Frontal cortex (tissue), 4 donors: ENCODE results near the gene SYNPO2. TPM values are rescaled to one million over a fixed set of nuclear protein-coding genes. Genes with fewer than 3 reads are reported as not detected.
"Not testable (repeated sequence)": the region's sequence is repeated elsewhere in the genome, so short reads cannot be mapped to it uniquely, and the experiment has no call there.

Experiments
- DNase-seq, 2 donors: peaks; one replicate each; pipeline ENCODE4 v3.0.0; 2012; ENCODE audit warnings: low spot score in 2 of 2
- FAIRE-seq: peaks from 2 replicates; lab custom pipeline; 2012; peaks lifted over from hg19 to GRCh38; lab: Jason Lieb, UNC
- total RNA-seq: library from RNA; depleted of rRNA; stranded (reverse); fragments of >200 nt; gene quantifications from one replicate; pipeline ENCODE4 v1.2.3, GENCODE V29; 2014
- donor health status: control.
- donor health status: control.
- donor health status: control.

The SYNPO2 gene
- total RNA-seq, 1 donor from 2014 or later = 1.6 TPM

DNA sequence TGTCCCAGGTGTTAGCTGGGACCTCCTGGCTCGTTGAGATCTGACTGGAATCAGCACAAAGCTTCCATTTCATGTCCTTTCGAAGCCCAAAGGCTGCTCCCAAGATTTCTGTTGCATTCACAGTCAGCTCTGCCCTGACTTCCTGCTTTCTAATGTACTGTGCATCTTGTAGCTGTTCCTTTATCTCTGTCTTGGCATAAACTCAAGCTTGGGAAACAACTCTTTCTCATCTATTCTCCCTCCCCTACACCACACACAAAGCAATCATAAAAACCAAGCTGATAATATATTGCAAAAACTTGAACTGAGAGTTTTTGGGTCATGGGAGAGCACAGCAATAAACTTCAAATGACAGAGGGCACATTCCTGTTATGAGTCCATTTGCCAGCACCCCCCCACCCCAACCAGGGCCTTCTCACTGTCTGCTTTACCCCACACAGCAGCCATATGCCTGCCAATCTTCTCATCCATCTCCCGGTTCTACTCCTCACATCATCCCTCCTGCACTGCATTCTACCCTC is 76.3 kb downstream of the SYNPO2 start:
- no peak for FAIRE-seq
- no peak for DNase-seq

GRCh38 chr4:118967393-118967792 is 78.7 kb downstream of the SYNPO2 start:
- FAIRE-seq (no peak), DNase-seq (no peak)

GRCh38 chr4:118968005-118968404 is 79.4 kb downstream of the SYNPO2 start:
- FAIRE-seq = no peak
- no peak for DNase-seq

- FAIRE-seq (no peak), DNase-seq (no peak)
Observed at GRCh38 chr4:118968813-118969212, 80.2 kb downstream of the SYNPO2 start.

- no peak for DNase-seq
- no peak for FAIRE-seq
Observed at GRCh38 chr4:118969359-118969758, 80.7 kb downstream of the SYNPO2 start.

DNA sequence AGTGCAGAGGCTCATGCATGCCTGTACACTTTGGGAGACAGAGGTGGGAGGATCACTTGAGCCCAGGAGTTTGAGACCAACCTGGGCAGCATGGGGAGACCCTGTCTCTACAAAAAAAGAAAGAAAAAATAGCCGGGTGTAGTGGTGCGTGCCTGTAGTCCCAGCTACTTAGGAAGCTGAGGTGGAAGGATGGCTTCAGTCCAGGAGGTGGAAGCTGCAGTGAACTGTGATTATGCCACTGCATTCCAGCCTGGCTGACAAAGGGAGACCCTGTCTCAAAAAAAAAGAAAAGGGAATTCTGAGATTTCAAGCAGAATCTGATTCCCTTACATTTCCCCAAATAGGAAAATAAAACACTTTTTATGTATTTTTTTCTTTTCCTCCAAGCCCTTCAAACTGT is 83.5 kb downstream of the SYNPO2 start:
- FAIRE-seq (no peak), DNase-seq (no peak)

GRCh38 chr4:118973295-118973694 is 84.6 kb downstream of the SYNPO2 start:
- DNase-seq (no peak), FAIRE-seq (no peak)

GRCh38 chr4:118974758-118975157 is 86.1 kb downstream of the SYNPO2 start:
- DNase-seq (no peak), FAIRE-seq (no peak)

DNA sequence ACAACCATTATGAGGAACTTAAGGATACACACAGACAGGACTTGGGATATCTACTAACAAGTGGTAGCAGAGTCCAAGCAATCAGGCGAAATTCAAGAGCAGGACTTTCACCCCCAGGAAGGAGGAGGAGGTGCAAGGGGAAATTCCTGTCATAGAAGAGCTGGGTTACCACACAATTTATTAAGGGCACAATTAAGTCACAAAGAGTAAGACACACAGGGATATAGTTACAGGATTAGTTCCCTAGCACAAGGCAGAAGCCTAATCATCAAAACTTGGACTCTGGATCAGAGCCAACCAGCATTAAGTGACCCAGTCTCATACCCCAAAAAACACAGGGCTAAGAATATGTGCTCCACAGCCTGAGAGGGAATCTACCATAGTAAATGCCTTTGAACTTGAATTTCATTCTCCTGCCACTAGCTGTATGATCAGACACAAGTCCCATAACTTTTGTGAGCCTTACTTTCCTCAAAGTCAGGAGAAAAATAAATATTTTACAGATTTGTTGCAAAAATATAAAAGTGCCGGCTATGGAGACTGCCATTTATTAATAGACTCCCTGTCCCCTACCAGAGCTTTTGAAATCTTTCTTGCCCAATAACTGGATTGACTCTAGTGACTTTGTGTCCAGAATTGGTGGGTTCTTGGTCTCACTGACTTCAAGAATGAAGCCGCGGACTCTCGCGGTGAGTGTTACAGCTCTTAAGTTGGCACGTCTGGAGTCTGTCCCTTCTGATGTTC is 87.0 kb downstream of the SYNPO2 start:
- FAIRE-seq (no peak), DNase-seq (no peak)

- not testable (repeated sequence) for FAIRE-seq, DNase-seq
Observed at GRCh38 chr4:118976193-118976560, 87.5 kb downstream of the SYNPO2 start.

DNA sequence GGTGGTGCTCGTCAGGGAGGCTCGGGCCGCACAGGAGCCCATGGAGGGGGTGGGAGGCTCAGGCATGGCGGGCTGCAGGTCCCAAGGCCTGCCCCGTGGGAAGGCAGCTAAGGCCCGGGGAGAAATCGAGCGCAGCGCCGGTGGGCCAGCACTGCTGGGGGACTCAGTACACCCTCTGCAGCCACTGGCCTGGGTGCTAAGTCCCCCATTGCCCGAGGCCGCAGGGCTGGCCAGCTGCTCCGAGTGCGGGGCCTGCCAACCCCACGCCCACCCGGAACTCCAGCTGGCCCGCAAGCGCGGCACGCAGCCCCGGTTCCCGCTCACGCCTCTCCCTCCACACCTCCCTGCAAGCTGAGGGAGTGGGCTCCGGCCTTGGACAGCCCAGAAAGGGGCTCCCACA is 88.4 kb downstream of the SYNPO2 start:
- FAIRE-seq, DNase-seq: not testable (repeated sequence)

- FAIRE-seq (no peak), DNase-seq (no peak)
Observed at GRCh38 chr4:118979712-118980111, 91.1 kb downstream of the SYNPO2 start.

- DNase-seq (no peak), FAIRE-seq (no peak)
Observed at GRCh38 chr4:118981171-118981838, 92.7 kb downstream of the SYNPO2 start.

DNA sequence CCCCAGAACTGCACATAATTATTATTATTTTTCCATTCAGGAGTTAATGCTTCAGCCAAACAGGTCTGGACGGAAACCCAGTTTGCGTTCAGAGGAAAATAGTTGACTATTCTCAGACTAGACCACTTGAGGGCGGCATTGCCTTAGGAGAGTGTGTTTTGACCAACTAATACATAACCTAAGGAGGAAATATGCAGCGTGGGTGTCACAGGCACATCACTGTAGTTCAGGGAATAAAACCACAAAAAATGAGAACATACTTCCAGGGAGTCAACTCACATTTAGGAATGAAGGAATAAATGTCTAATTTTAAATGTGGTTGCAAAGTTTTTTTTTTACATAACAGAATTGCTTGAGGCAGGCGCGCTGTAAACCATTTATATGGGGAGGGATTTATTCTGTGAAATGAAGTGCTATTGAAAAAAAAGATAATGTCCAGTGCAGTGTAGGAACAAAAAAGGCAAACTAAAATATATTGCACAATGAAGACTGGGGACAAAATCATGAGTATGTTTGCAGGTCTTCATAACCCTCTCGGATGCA is 93.3 kb downstream of the SYNPO2 start:
- DNase-seq (peak; percentile 60 to 72), FAIRE-seq (peak; percentile 43)

GRCh38 chr4:118983293-118983692 is 94.6 kb downstream of the SYNPO2 start:
- no peak for DNase-seq
- FAIRE-seq = no peak

DNA sequence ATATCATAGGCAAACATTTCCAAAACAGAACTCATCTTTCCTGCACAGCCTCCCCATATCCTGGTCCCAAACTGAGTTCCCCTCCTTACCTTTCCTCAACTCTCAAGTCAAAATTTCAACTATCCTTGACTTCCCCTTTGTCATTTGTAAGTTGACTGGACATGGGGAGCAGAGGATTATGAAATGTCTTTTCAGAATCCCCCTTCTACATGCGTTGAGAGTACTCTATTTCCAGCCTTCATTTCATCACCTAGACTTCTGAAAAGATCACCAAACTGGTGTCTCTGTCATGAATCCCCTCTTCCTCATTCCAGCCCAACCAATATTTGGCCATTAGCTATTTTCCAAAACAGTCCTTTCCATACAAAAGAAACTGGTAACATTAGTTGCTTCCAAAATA is 95.2 kb downstream of the SYNPO2 start:
- no peak for DNase-seq
- no peak for FAIRE-seq

GRCh38 chr4:118985170-118986000 is 96.7 kb downstream of the SYNPO2 start:
- no peak for FAIRE-seq
- DNase-seq = no peak

DNA sequence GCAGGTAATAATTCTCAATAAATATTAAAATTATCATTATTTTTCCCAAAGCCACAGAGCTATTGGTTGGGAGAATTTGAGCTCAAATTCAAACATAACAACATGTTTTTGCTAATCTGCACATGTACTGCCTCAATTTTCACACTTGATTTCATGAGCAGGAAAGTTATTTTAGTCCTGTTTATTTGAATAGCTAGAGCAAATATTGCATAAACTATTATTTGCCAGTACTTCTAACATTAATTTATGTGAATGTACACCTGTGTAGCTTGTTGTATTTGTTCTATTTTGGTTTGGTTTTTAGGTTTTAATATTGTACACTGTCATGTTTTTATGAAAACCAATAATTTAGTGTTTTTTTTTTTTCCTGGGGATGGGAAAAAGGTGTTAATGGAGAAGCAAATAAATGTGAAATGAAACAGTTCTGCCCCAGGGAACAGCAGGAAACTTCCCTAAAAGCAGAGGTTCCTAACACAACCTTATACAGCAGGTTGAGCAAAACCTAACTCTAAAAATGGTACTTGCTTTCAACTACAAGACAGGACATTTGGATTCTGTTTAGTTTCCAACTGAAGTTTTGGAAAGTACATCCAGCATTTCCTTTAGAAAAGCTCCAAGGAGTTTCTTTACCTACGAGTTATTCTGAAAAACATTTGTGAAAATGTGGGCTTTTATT is 99.4 kb downstream of the SYNPO2 start:
- DNase-seq (no peak), FAIRE-seq (no peak)

DNA sequence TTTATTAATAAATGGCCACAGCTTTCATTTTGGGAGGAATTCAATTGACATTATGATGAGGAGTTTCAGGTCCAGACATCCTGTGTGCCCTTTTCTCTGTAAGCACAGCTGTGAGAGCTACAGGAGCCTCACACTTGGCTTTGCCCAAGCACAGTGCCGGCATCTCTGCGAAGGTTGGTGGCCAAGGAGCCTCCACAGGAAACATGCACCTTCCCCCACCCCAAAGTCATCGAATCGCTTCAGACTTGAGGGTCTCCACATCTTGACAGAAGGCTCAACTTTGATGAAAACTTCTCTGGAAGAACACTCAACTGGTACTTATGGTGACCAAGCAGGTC is 100.0 kb downstream of the SYNPO2 start:
- DNase-seq (no peak), FAIRE-seq (no peak)
